ENCODE results near the gene NUMB. TPM values are rescaled to one million over a fixed set of nuclear protein-coding genes. Genes with fewer than 3 reads are reported as not detected.

NUMB gene
- total and polyA plus RNA-seq, 2 of the 4 experiments (the other 2 are of a cell fraction): 45.9 to 114 TPM

- Histone ChIP-seq H4K20me1 (ENCODE audit: insufficient read depth, low read length) (no peaks in the 10 kb centered on the region), H3K9ac (ENCODE audit: low read depth, low read length) (no peak overlapping the region), H3K14ac (replicated peaks; ENCODE audit: low read depth, low read length) (no peak overlapping the region), H3K23ac (ENCODE audit: low read depth, low read length) (no peak overlapping the region), H3K27me3 (ENCODE audit: control insufficient read depth, insufficient read depth, low read length) (no peaks in the 10 kb centered on the region), H2AFZ (replicated peaks; ENCODE audit: low read length, poor library complexity) (no peak overlapping the region), H3K9me3 (ENCODE audit: control insufficient read depth, insufficient read depth, low read length) (no peaks in the 10 kb centered on the region), H3K4ac (ENCODE audit: low read depth, low read length) (no peak overlapping the region), H3K79me1 (ENCODE audit: low read depth in 1 of 2, low read length in 2 of 2) (no peaks in the 10 kb centered on the region), H4K91ac (ENCODE audit: insufficient read depth, low read depth, low read length) (no peak overlapping the region), H3K56ac (ENCODE audit: extremely low read depth, insufficient read depth, low read length) (no peak overlapping the region), H3K27ac (ENCODE audit: insufficient read depth, low read length) (no peak overlapping the region), H4K5ac (ENCODE audit: low read depth, low read length) (no peak overlapping the region), H2BK20ac (ENCODE audit: low read depth, low read length) (no peak overlapping the region), H2AK5ac (ENCODE audit: low read depth, low read length) (no peak overlapping the region), H2BK120ac (ENCODE audit: low read depth, low read length) (no peak overlapping the region), H2BK5ac (ENCODE audit: low read depth, low read length, poor library complexity, severe bottlenecking) (no peak overlapping the region), H3K36me3 (ENCODE audit: control insufficient read depth, insufficient read depth, low read length) (no peaks in the 10 kb centered on the region), H4K8ac (ENCODE audit: low read depth in 2 of 2, low read length in 2 of 2) (no peak overlapping the region), H3K4me2 (ENCODE audit: low read depth, low read length) (no peak overlapping the region), H3K18ac (ENCODE audit: low read depth, low read length) (no peak overlapping the region), H3K4me1 (ENCODE audit: control insufficient read depth, insufficient read depth, low read length) (no peaks in the 10 kb centered on the region), H3K4me3 (ENCODE audit: insufficient read depth, low read depth, low read length) (no peak overlapping the region), H3K9me1 (ENCODE audit: insufficient read depth, low read length) (no peaks in the 10 kb centered on the region), H2AK9ac (replicated peaks; ENCODE audit: low read depth, low read length, poor library complexity) (no peak overlapping the region), H2BK15ac (ENCODE audit: low read depth, low read length) (no peak overlapping the region)
- no CpG with 5 or more reads among the region's 6 CpGs for WGBS, 2 experiments (ENCODE audit: extremely low coverage in 2 of 2, insufficient read length in 1 of 2)
- dilution Hi-C loops (cut with HindIII; ENCODE audit: low sequenced_read_pairs, unreplicated experiment): no loop called here
- intact Hi-C loops (cut with micrococcal nuclease): no loop called here
- ATAC-seq (ENCODE audit: low read depth) (peak; percentile 42; the same call in 1 of the 2 replicates), DNase-seq (peak; percentile 76)
- TF ChIP-seq BHLHE40 (IDR thresholded peaks at IDR 0.05; ENCODE audit: low read depth, low read length) (peak; percentile 79), CEBPB (IDR thresholded peaks at IDR 0.05; ENCODE audit: low read depth, low read length) (peak; percentile 68), MXI1 (IDR thresholded peaks at IDR 0.05; ENCODE audit: borderline replicate concordance, low read depth, low read length) (no peak)
- in situ Hi-C loops (cut with MboI; ENCODE audit: low sequenced_read_pairs): no loop called here
- no TSS peak for BruUV-seq (replicated peaks)
- ChIA-PET POLR2A (ENCODE audit: unreplicated experiment) (no interaction called here), CTCF (no interaction called here)
These were observed 19.4 kb upstream of the NUMB start for GRCh38 chr14:73477618-73478266.

All from IMR-90 (cell line).